CD14-positive monocyte (primary cell): ENCODE data around the gene TRANK1. TPM values are rescaled to one million over a fixed set of nuclear protein-coding genes. Genes with fewer than 3 reads are reported as not detected.

Source experiments
- DNase-seq, 3 donors: peaks; one replicate each; pipeline ENCODE4 v3.0.0-alpha.2; 2011 to 2022
- H2AFZ ChIP-seq: 2 replicates; pipeline ENCODE4 v1.6.0; 2012; ENCODE audit warnings: mild to moderate bottlenecking, low read depth, low read length, inconsistent platforms; ENCODE audit not compliant: insufficient read depth, poor library complexity, severe bottlenecking
- H3K27ac ChIP-seq, 2 donors: 1 replicate in 1 of 2; 2 replicates in 1 of 2; pipeline ENCODE4 v1.5.1; 2012 to 2013; ENCODE audit warnings: low read length in 2 of 2, control low read depth in 1 of 2, inconsistent platforms in 1 of 2, low read depth in 1 of 2, mild to moderate bottlenecking in 1 of 2
- H3K27me3 ChIP-seq, 2 donors: one replicate each; pipeline versions ENCODE4 v1.6.0 to v1.6.1; 2011 to 2013; ENCODE audit warnings: low read length in 2 of 2; ENCODE audit not compliant: control insufficient read depth in 2 of 2, insufficient read depth in 2 of 2
- H3K36me3 ChIP-seq, 2 donors: replicated peaks in 1 of 2; 1 replicate in 1 of 2; 2 replicates in 1 of 2; pipeline versions ENCODE4 v1.5.1 to v1.6.1; 2012 to 2013; ENCODE audit warnings: low read length in 2 of 2, control low read depth in 1 of 2, inconsistent platforms in 1 of 2, mild to moderate bottlenecking in 1 of 2; ENCODE audit not compliant: insufficient read depth in 2 of 2, control insufficient read depth in 1 of 2
- H3K4me1 ChIP-seq, 2 donors: 1 replicate in 1 of 2; 2 replicates in 1 of 2; pipeline versions ENCODE4 v1.5.1 to v1.6.1; 2012 to 2013; ENCODE audit warnings: low read length in 2 of 2, control low read depth in 1 of 2, inconsistent platforms in 1 of 2, mild to moderate bottlenecking in 1 of 2, moderate library complexity in 1 of 2; ENCODE audit not compliant: insufficient read depth in 2 of 2, control insufficient read depth in 1 of 2
- H3K4me2 ChIP-seq: replicated peaks from 2 replicates; pipeline ENCODE3; 2012; ENCODE audit warnings: low read length, moderate library complexity, mild to moderate bottlenecking; ENCODE audit not compliant: poor library complexity, severe bottlenecking; ENCODE audit errors: extremely low read depth
- H3K4me3 ChIP-seq, 3 experiments: fragments of 200-600 bp in 1 of 3; sonication (generic) in 1 of 3; replicated peaks in 1 of 3; 1 replicate in 2 of 3; 2 replicates in 1 of 3; pipeline ENCODE4 v1.5.1; 2011 to 2013; ENCODE audit warnings: low read length in 3 of 3, mild to moderate bottlenecking in 3 of 3, control low read depth in 2 of 3, low read depth in 2 of 3, inconsistent platforms in 1 of 3, moderate library complexity in 1 of 3
- H3K79me2 ChIP-seq: 2 replicates; pipeline ENCODE4 v1.6.0; 2012; ENCODE audit warnings: mild to moderate bottlenecking, control low read depth, inconsistent platforms, low read length, moderate library complexity; ENCODE audit not compliant: insufficient read depth
- H3K9ac ChIP-seq: 2 replicates; pipeline ENCODE4 v1.6.0; 2017; ENCODE audit warnings: low read length, mild to moderate bottlenecking; ENCODE audit not compliant: insufficient read depth, poor library complexity, severe bottlenecking
- H3K9me3 ChIP-seq, 2 donors: replicated peaks in 1 of 2; 1 replicate in 1 of 2; 2 replicates in 1 of 2; pipeline versions ENCODE4 v1.5.1 to v1.6.1; 2012 to 2013; ENCODE audit warnings: low read length in 2 of 2, control low read depth in 1 of 2; ENCODE audit not compliant: control insufficient read depth in 1 of 2, insufficient read depth in 1 of 2
- H4K20me1 ChIP-seq: 2 replicates; pipeline ENCODE4 v1.6.0; 2012; ENCODE audit warnings: mild to moderate bottlenecking, low read length, control low read depth, moderate library complexity; ENCODE audit not compliant: insufficient read depth
- H3K27ac Mint-ChIP-seq, 7 donors: one replicate each; pipeline ENCODE4 v1.8.0; 2020; ENCODE audit warnings: mild to moderate bottlenecking in 7 of 7, mixed read lengths in 7 of 7, moderate library complexity in 6 of 7, inconsistent platforms in 2 of 7
- H3K27me3 Mint-ChIP-seq, 3 donors: one replicate each; pipeline ENCODE4 v1.8.0; 2021 to 2022; ENCODE audit warnings: low read depth in 3 of 3, mild to moderate bottlenecking in 3 of 3, mixed read lengths in 3 of 3, moderate library complexity in 3 of 3, inconsistent platforms in 1 of 3
- H3K36me3 Mint-ChIP-seq, 2 donors: one replicate each; pipeline ENCODE4 v1.8.0; 2020; ENCODE audit warnings: mixed read lengths in 2 of 2, inconsistent platforms in 1 of 2, mild to moderate bottlenecking in 1 of 2
- H3K4me1 Mint-ChIP-seq: one replicate; pipeline ENCODE4 v1.8.0; 2020; ENCODE audit warnings: mild to moderate bottlenecking, mixed read lengths
- H3K4me3 Mint-ChIP-seq, 2 donors: one replicate each; pipeline ENCODE4 v1.8.0; 2020; ENCODE audit warnings: mild to moderate bottlenecking in 2 of 2, mixed read lengths in 2 of 2, moderate library complexity in 1 of 2
- H3K9me3 Mint-ChIP-seq, 7 donors: one replicate each; pipeline ENCODE4 v1.8.0; 2020 to 2022; ENCODE audit warnings: mixed read lengths in 7 of 7, mild to moderate bottlenecking in 6 of 7, moderate library complexity in 6 of 7, inconsistent platforms in 2 of 7
- CTCF ChIP-seq: fragments of 200-600 bp; IDR thresholded peaks from one replicate; pipeline ENCODE4 v1.8.0; 2022; ENCODE audit warnings: antibody characterized with exemption, mild to moderate bottlenecking
- WGBS: methylation state at CpG from one replicate; pipeline ENCODE4 v1.1.5; 2013; ENCODE audit warnings: missing lambda C conversion rate; ENCODE audit not compliant: insufficient coverage; 5-methylcytosine and 5-hydroxymethylcytosine counted together
- intact Hi-C, 2 donors: fragments of 100-400 bp; cut with micrococcal nuclease; formaldehyde crosslinking; loops; one replicate each; pipeline versions ENCODE4 v1.15.0 to v1.15.1; 2023
- polyA plus RNA-seq, 3 donors: library from polyadenylated mRNA; depleted of rRNA in 1 of 3; unstranded in 2 of 3; stranded (reverse) in 1 of 3; fragments of 300-500 nt in 2 of 3; fragments of >200 nt in 1 of 3; fragmentation: Illumina TruSeq in 2 of 3; gene quantifications; 1 replicate in 2 of 3; 2 replicates in 1 of 3; pipeline ENCODE4 v1.2.3, GENCODE V29; 2012 to 2021

Gene TRANK1
- polyA plus RNA-seq, 3 donors, result 2.8 to 6.3 (median 5.8) TPM

- H3K9me3 Mint-ChIP-seq, result peaks cover 0 to 13% (median 8%) of the 10 kb centered on the region in 7 donors
- peaks cover 39 to 62% of the 10 kb centered on the region in 2 donors for H3K36me3 Mint-ChIP-seq
- H3K27me3 Mint-ChIP-seq, result no peaks in the 10 kb centered on the region
- Histone ChIP-seq H4K20me1 (no peaks in the 10 kb centered on the region), H3K4me1 (no peaks in the 10 kb centered on the region), H3K4me3 (no peak overlapping the region), H3K27ac (no peak overlapping the region), H3K36me3 (peaks cover 5 to 68% of the 10 kb centered on the region in 2 donors), H3K79me2 (no peaks in the 10 kb centered on the region), H3K9ac (no peak overlapping the region), H3K4me2 (no peak overlapping the region), H2AFZ (no peak overlapping the region), H3K27me3 (no peaks in the 10 kb centered on the region), H3K9me3 (no peaks in the 10 kb centered on the region)
- peak overlapping the region in 1 of 7 donors; percentile 59 for H3K27ac Mint-ChIP-seq
- 97% methylated on average over 5 of the region's 5 CpGs for WGBS
- no peak overlapping the region for H3K4me3 Mint-ChIP-seq
- no peaks in the 10 kb centered on the region for H3K4me1 Mint-ChIP-seq
- no peak for TF ChIP-seq CTCF
- intact Hi-C loops, result loop anchor here in 1 of 2 donors (10.0 kb wide), 1 partner anchor 1914 kb away; no protein-coding TSS in a partner anchor
- no peak for DNase-seq
These were observed 104.4 kb downstream of the TRANK1 start for GRCh38 chr3:36840453-36840921.

DNA sequence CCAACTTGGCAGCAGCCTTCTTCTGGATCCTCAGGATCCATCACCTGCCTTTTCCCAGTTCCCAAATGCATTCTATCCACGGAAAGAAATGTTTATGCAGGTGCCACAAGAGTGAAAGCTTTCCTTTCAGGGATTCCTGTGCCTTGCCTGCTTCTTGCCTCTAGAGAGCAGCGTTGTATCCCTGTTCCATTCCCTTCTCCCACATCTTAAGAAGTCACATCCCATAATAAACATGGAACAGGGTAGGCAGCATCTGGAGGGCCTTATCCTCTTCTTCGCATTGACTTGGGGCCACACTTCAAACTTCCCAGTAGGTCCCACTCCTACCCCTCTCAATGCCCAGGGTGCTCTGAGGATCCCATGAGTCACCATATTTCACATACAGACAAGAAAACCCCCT is 107.8 kb downstream of the TRANK1 start:
- no peak overlapping the region for H3K4me3 ChIP-seq
- H3K36me3 ChIP-seq, result peaks cover 13 to 63% of the 10 kb centered on the region in 2 donors
- no peaks in the 10 kb centered on the region for H3K79me2 ChIP-seq
- Mint-ChIP-seq H3K27ac (peak overlapping the region in 2 of 7 donors; percentile 7 to 34), H3K27me3 (peaks cover 0 to 1% (median 0%) of the 10 kb centered on the region in 3 donors), H3K4me3 (peak overlapping the region in 1 of 2 donors; percentile 47), H3K4me1 (no peaks in the 10 kb centered on the region), H3K9me3 (peaks cover 0 to 9% (median 5%) of the 10 kb centered on the region in 7 donors), H3K36me3 (peaks cover 33 to 65% of the 10 kb centered on the region in 2 donors)
- no peak for TF ChIP-seq CTCF
- intact Hi-C loops, result no loop called here
- H3K4me1 ChIP-seq, result no peaks in the 10 kb centered on the region
- no peaks in the 10 kb centered on the region for H3K27me3 ChIP-seq
- DNase-seq, result peak in 1 of 3 donors; percentile 19
- H3K4me2 ChIP-seq, result no peak overlapping the region
- H3K9ac ChIP-seq, result no peak overlapping the region
- H2AFZ ChIP-seq, result no peak overlapping the region
- WGBS, result 100% methylated on average over 3 of the region's 3 CpGs
- H4K20me1 ChIP-seq, result no peaks in the 10 kb centered on the region
- no peak overlapping the region for H3K27ac ChIP-seq
- H3K9me3 ChIP-seq, result no peaks in the 10 kb centered on the region
